AG09309 (cell line): ENCODE measurements around the gene VWDE.

ENCODE experiments used
- DNase-seq: peaks from one replicate; pipeline ENCODE4 v3.0.0-alpha.2; 2010; ENCODE audit warnings: low read depth
- H3K4me3 ChIP-seq: 2 replicates; pipeline ENCODE4 v1.5.1; 2011; ENCODE audit warnings: mild to moderate bottlenecking, low read depth, low read length, moderate library complexity; ENCODE audit not compliant: control insufficient read depth
- CTCF ChIP-seq: IDR thresholded peaks from 2 replicates; pipeline ENCODE4 v1.5.1; 2011; ENCODE audit warnings: mild to moderate bottlenecking, low read depth, low read length, inconsistent platforms; ENCODE audit not compliant: insufficient read depth, control insufficient read depth; ENCODE audit errors: missing control alignments

Gene VWDE

GRCh38 chr7:12322284-12322902 lies 81.3 kb downstream of the VWDE start:
- no peak overlapping the region for H3K4me3 ChIP-seq
- DNase-seq: no peak
- TF ChIP-seq CTCF: peak; percentile 47

- no peak overlapping the region for H3K4me3 ChIP-seq
- DNase-seq: no peak
- no peak for TF ChIP-seq CTCF
Observed at GRCh38 chr7:12320987-12321647, 82.5 kb downstream of the VWDE start.

GRCh38 chr7:12320241-12320986 lies 83.3 kb downstream of the VWDE start:
- no peak for TF ChIP-seq CTCF
- no peak for DNase-seq
- no peak overlapping the region for H3K4me3 ChIP-seq

GRCh38 chr7:12317675-12318074 lies 86.0 kb downstream of the VWDE start:
- TF ChIP-seq CTCF: no peak
- H3K4me3 ChIP-seq: no peak overlapping the region
- no peak for DNase-seq

- DNase-seq: no peak
- H3K4me3 ChIP-seq: no peak overlapping the region
- TF ChIP-seq CTCF: no peak
Observed at GRCh38 chr7:12316925-12317324, 86.7 kb downstream of the VWDE start.

GRCh38 chr7:12315049-12315448 lies 88.6 kb downstream of the VWDE start:
- TF ChIP-seq CTCF: no peak
- DNase-seq: no peak
- no peak overlapping the region for H3K4me3 ChIP-seq
